Heart left ventricle (tissue), 16 donors: ENCODE data around the gene CYB561. TPM values are rescaled to one million over a fixed set of nuclear protein-coding genes. Genes with fewer than 3 reads are reported as not detected.
A peak's percentile ranks its signal among the peaks of the same experiment; 100 is the strongest.

Source experiments
- ATAC-seq, 4 donors: fragments of 200-7000 bp; cut with Tn5 transposase; one replicate each; pipeline ENCODE4 v1.9.1; 2020 to 2022; ENCODE audit warnings: moderate library complexity in 4 of 4, mild to moderate bottlenecking in 3 of 4, moderate number of reproducible peaks in 1 of 4
- DNase-seq, 5 donors: peaks; one replicate each; pipeline ENCODE4 v3.0.0-alpha.2; 2020
- H3K27ac ChIP-seq, 12 donors: fragments of 200-600 bp; sonication (generic) in 4 of 12; one replicate each; pipeline versions ENCODE4 v1.5.0 to v1.8.0; 2016 to 2022; ENCODE audit warnings: mild to moderate bottlenecking in 2 of 12
- H3K27me3 ChIP-seq, 9 donors: fragments of 200-600 bp; sonication (generic) in 2 of 9; one replicate each; pipeline versions ENCODE4 v1.5.1 to v1.8.0; 2016 to 2022; ENCODE audit warnings: mild to moderate bottlenecking in 3 of 9
- H3K36me3 ChIP-seq, 9 donors: fragments of 200-600 bp; sonication (generic) in 2 of 9; one replicate each; pipeline versions ENCODE4 v1.5.0 to v1.8.0; 2018 to 2022; ENCODE audit warnings: mild to moderate bottlenecking in 2 of 9
- H3K4me1 ChIP-seq, 12 donors: fragments of 200-600 bp; sonication (generic) in 4 of 12; one replicate each; pipeline versions ENCODE4 v1.5.0 to v1.8.0; 2016 to 2022; ENCODE audit warnings: mild to moderate bottlenecking in 3 of 12
- H3K4me3 ChIP-seq, 12 donors: fragments of 200-600 bp; sonication (generic) in 4 of 12; one replicate each; pipeline versions ENCODE4 v1.5.0 to v1.8.0; 2017 to 2022; ENCODE audit warnings: mild to moderate bottlenecking in 9 of 12, moderate library complexity in 4 of 12
- H3K9me3 ChIP-seq, 12 donors: fragments of 200-600 bp; sonication (generic) in 4 of 12; one replicate each; pipeline versions ENCODE4 v1.5.0 to v1.8.0; 2016 to 2022; ENCODE audit warnings: mild to moderate bottlenecking in 1 of 12
- POLR2A ChIP-seq, 2 donors: fragments of 450-650 bp; IDR thresholded peaks; one replicate each; pipeline ENCODE4 v1.6.1; 2017; ENCODE audit warnings: antibody characterized with exemption in 2 of 2, mild to moderate bottlenecking in 2 of 2, moderate library complexity in 2 of 2
- WGBS, 4 donors: extraction: QIAGEN DNeasy Blood & Tissue Kit in 2 of 4; methylation state at CpG; one replicate each; pipeline versions ENCODE4 v1.1.5 to v1.1.7; 2013 to 2018; 5-methylcytosine and 5-hydroxymethylcytosine counted together
- intact Hi-C, 10 donors: fragments of 100-400 bp; cut with DNase I; formaldehyde crosslinking; loops; one replicate each; pipeline versions ENCODE4 v1.11.1 to v1.14.2; 2022
- polyA plus RNA-seq, 2 donors: library from polyadenylated mRNA; stranded (reverse); fragments of 200-250 nt; gene quantifications; one replicate each; pipeline ENCODE4 v1.2.3, GENCODE V29; 2013
- total RNA-seq, 9 donors: library from RNA; depleted of rRNA in 2 of 9; stranded (reverse); fragments of >200 nt in 2 of 9; fragmentation: NEBNext Ultra II Directional in 3 of 9; extraction: Animal tissue kit (Norgen Biotek cat#: 25700) in 3 of 9; gene quantifications; one replicate each; pipeline versions ENCODE4 v1.1.0 to v1.2.4, GENCODE V29; 2016 to 2023
- TF ChIP-seq, protein P1 (sequence below), 12 donors: fragments of 200-600 bp; sonication (generic) in 4 of 12; IDR thresholded peaks; one replicate each; pipeline versions ENCODE4 v1.5.0 to v1.8.0; 2018 to 2022; ENCODE audit warnings: antibody characterized with exemption in 12 of 12, mild to moderate bottlenecking in 5 of 12
- donor health status: ischemic (EF 13 %, LVEDD 7.1; RV severe dilation, severe dysfunction).
- donor health status: healthy with polysubstance abuse.
- donor health status: DM: no; HTN: yes; CAD: no.
- donor health status: DM: no; HTN: no; CAD: no.
- donor health status: ischemic (EF 25% LVEDD 6.9; RV normal size, moderate dysfunction).
- donor health status: ischemic (EF 25% LVEDD 5.7; RV mildly dilated, moderate dysfunction).
- donor health status: healthy.
- donor health status: DM: yes; HTN: yes; CAD: no.
- donor health status: ischemic (EF 35%, LVEDD 5.7; RV mildly dilated, moderate dysfunction).
- donor health status: nonischemic (EF 11% LVEDD 7.7; RV severe dilation, severe dysfunction).
- donor health status: DM: yes; HTN: yes; CAD: no.
- donor health status: PGD.
- donor health status: ischemic (EF 29% LVEDD 5.4; RV normal size, mild dysfunction).
- donor health status: nonischemic (EF 23%, LVEDD 6.1; RV moderate dilation, normal function).

CYB561 gene
- total and polyA plus RNA-seq, 11 donors, result 4.8 to 19.2 (median 8.6) TPM

DNA sequence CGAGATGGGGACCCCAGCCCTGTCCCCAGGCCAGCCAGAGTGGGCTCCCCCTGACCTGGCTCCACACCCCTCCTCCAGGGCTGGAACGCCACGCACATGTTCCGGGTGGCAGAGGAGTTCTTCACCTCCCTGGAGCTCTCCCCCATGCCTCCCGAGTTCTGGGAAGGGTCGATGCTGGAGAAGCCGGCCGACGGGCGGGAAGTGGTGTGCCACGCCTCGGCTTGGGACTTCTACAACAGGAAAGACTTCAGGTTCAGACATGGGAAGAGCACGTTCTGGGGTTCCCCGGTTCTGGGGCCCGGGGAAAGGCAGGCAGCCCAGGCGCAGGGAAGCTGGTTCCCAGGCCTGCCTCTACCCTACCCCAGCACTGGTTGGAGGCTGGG, 35.4 kb upstream of the CYB561 start:
- ATAC-seq (no peak), DNase-seq (no peak)
- WGBS, 4 donors, result 84 to 93% (median 86%) methylated on average over 10 to 16 of the region's 16 CpGs
- Histone ChIP-seq H3K27ac (no peak overlapping the region), H3K27me3 (peaks cover 0 to 16% (median 0%) of the 10 kb centered on the region in 9 donors), H3K9me3 (no peaks in the 10 kb centered on the region), H3K4me1 (peaks cover 4 to 38% (median 19%) of the 10 kb centered on the region in 12 donors), H3K4me3 (no peak overlapping the region), H3K36me3 (peaks cover 0 to 30% (median 0%) of the 10 kb centered on the region in 9 donors)
- TF ChIP-seq, protein P1, sequence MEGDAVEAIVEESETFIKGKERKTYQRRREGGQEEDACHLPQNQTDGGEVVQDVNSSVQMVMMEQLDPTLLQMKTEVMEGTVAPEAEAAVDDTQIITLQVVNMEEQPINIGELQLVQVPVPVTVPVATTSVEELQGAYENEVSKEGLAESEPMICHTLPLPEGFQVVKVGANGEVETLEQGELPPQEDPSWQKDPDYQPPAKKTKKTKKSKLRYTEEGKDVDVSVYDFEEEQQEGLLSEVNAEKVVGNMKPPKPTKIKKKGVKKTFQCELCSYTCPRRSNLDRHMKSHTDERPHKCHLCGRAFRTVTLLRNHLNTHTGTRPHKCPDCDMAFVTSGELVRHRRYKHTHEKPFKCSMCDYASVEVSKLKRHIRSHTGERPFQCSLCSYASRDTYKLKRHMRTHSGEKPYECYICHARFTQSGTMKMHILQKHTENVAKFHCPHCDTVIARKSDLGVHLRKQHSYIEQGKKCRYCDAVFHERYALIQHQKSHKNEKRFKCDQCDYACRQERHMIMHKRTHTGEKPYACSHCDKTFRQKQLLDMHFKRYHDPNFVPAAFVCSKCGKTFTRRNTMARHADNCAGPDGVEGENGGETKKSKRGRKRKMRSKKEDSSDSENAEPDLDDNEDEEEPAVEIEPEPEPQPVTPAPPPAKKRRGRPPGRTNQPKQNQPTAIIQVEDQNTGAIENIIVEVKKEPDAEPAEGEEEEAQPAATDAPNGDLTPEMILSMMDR (IDR thresholded peaks at IDR 0.05), result no peak
- TF ChIP-seq POLR2A (IDR thresholded peaks at IDR 0.05), result no peak
- intact Hi-C loops, result no loop called here

DNA sequence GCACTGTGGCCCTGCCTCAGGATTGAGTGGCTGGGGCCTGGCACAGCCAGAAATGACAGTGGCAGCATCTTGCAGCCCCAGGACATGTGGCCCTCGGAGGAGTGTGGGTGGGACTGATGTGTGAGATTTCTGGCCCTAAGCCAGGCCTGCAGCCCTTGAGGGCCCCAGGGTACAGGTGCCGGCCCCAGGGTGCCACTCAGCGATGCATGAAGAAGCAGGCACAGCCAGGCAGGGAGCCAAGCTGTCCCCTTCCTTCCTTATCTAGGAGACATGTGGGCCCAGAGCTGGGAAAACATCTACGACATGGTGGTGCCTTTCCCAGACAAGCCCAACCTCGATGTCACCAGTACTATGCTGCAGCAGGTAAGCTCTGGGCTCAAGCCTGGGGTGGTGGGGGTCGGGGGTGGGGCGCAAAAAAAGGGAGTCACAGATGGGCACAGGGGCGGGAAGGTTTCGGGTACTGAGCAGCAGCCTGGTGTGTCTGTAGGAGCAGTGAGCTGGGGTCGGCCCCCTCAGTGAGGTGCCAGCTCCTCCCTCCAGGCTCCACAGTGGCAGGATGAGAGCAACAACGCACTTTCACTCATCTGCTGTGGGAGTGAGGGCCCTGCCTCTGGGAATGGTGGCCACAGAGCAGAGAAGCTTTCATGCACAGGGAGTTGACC, 34.9 kb upstream of the CYB561 start:
- no peak overlapping the region for H3K27ac ChIP-seq
- no peak overlapping the region for H3K4me3 ChIP-seq
- no peaks in the 10 kb centered on the region for H3K9me3 ChIP-seq
- peaks cover 0 to 16% (median 0%) of the 10 kb centered on the region in 9 donors for H3K27me3 ChIP-seq
- DNase-seq, result peak in 2 of 5 donors; percentile 26 to 51
- no peak for ATAC-seq
- intact Hi-C loops, result no loop called here
- H3K36me3 ChIP-seq, result peaks cover 0 to 30% (median 0%) of the 10 kb centered on the region in 9 donors
- WGBS, 4 donors, result 61 to 69% (median 66%) methylated on average over 8 to 11 of the region's 11 CpGs
- TF ChIP-seq, protein P1 (IDR thresholded peaks at IDR 0.05), result no peak
- TF ChIP-seq POLR2A (IDR thresholded peaks at IDR 0.05), result no peak
- H3K4me1 ChIP-seq, result peaks cover 4 to 43% (median 24%) of the 10 kb centered on the region in 12 donors

DNA sequence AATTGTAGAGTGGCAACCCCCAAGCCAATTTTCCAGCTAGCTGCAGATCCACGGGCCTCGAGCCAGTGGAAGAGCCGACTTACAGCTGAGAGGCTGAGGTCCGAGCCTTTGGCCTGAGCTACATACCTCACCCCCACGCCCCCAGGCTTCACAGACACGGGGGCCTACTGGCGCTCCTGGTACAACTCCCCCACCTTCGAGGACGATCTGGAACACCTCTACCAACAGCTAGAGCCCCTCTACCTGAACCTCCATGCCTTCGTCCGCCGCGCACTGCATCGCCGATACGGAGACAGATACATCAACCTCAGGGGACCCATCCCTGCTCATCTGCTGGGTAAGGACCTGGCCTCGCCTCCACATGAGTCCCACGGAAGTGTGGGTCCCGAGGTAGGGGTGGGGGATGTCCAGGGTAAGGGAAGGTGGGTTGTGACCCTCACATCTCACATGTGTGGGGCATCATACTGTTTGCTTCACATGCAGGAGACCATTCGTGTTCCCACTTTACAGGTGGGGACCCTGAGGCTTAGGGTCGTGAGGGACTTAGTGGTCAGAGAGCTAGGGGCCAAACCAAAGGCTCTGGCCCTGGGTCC, 34.2 kb upstream of the CYB561 start:
- Histone ChIP-seq H3K27ac (no peak overlapping the region), H3K36me3 (peaks cover 0 to 30% (median 0%) of the 10 kb centered on the region in 9 donors), H3K4me1 (peaks cover 4 to 50% (median 28%) of the 10 kb centered on the region in 12 donors), H3K27me3 (peaks cover 0 to 16% (median 0%) of the 10 kb centered on the region in 9 donors), H3K4me3 (no peak overlapping the region), H3K9me3 (no peaks in the 10 kb centered on the region)
- DNase-seq (peak in 1 of 5 donors; percentile 45), ATAC-seq (no peak)
- 87 to 92% (median 91%) methylated on average over 20 to 21 of the region's 21 CpGs for WGBS, 4 donors
- intact Hi-C loops, result no loop called here
- TF ChIP-seq POLR2A (IDR thresholded peaks at IDR 0.05), result no peak
- TF ChIP-seq, protein P1 (IDR thresholded peaks at IDR 0.05), result no peak

DNA sequence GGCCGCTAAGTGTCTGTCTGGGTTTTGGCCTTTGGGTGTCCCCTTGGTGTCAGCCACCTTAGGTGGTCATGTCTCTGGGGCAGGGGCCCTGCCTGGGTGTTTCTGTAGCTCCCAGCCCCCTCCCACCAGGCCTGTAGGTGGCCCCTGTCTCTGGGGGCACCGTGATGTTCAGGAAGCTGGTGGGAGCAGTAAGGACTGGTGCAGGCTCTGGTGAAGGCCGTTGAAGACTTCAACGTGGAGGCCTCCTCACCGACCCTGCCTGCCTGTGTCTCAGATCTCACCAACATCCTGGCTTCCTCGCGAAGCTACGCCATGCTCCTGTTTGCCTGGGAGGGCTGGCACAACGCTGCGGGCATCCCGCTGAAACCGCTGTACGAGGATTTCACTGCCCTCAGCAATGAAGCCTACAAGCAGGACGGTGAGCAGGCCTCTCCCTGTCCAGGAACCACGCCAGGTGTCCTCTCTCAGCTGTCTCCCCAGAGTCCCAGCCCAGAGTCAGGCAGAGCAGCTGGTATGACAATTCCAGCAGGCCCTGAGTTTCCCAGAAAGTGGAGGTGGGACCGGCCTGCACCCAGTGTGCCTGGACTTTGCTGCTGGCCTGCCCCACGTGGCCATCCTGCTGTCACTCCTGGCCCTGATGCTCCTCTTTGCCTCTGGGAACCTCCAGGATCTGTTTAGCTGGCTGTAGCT, 33.5 kb upstream of the CYB561 start:
- Histone ChIP-seq H3K27me3 (peaks cover 0 to 16% (median 0%) of the 10 kb centered on the region in 9 donors), H3K36me3 (peaks cover 0 to 28% (median 0%) of the 10 kb centered on the region in 9 donors), H3K4me3 (peak overlapping the region in 2 of 12 donors; percentile 65 to 77), H3K27ac (no peak overlapping the region), H3K4me1 (peaks cover 4 to 56% (median 34%) of the 10 kb centered on the region in 12 donors), H3K9me3 (no peaks in the 10 kb centered on the region)
- TF ChIP-seq, protein P1 (IDR thresholded peaks at IDR 0.05), result no peak
- TF ChIP-seq POLR2A (IDR thresholded peaks at IDR 0.05), result no peak
- intact Hi-C loops, result loop anchor here (1.0 to 5.0 kb wide), 8 partner anchors 33 to 55 kb away; partner anchors contain the start of gene CYB561 (in 1 of the 10)
- ATAC-seq (no peak), DNase-seq (peak in 1 of 5 donors; percentile 33)
- WGBS, 4 donors, result 83 to 87% (median 85%) methylated on average over 14 to 17 of the region's 17 CpGs
